HepG2 (cell line): ENCODE data around the gene CTDSP1. TPM values are rescaled to one million over a fixed set of nuclear protein-coding genes. Genes with fewer than 3 reads are reported as not detected.
A peak's percentile ranks its signal among the peaks of the same experiment; 100 is the strongest.

Experiments used
- BORCS8-MEF2B ChIP-seq: sonication (generic); formaldehyde crosslinking; IDR thresholded peaks from 2 replicates; pipeline ENCODE4 v1.8.0; 2022; ENCODE audit warnings: mild to moderate bottlenecking, missing genetic modification reagents
- BRCA1 ChIP-seq: sonication (generic); formaldehyde crosslinking; IDR thresholded peaks from 2 replicates; pipeline ENCODE4 v1.4.0; 2020; ENCODE audit warnings: missing genetic modification reagents
- BRD4 ChIP-seq: sonication (generic); formaldehyde crosslinking; IDR thresholded peaks from 2 replicates; pipeline ENCODE4 v1.4.0; 2020; ENCODE audit warnings: missing genetic modification reagents
- CCAR2 ChIP-seq: fragments of 200-400 bp; formaldehyde crosslinking; optimal IDR thresholded peaks from 2 replicates; pipeline ENCODE3; 2018; ENCODE audit warnings: low read depth, mild to moderate bottlenecking, low read length, moderate library complexity
- EEA1 ChIP-seq: sonication (generic); formaldehyde crosslinking; IDR thresholded peaks from 2 replicates; pipeline ENCODE4 v1.5.1; 2020; ENCODE audit warnings: mild to moderate bottlenecking, missing genetic modification reagents, borderline replicate concordance
- ETS1 ChIP-seq: sonication (generic); formaldehyde crosslinking; IDR thresholded peaks from 2 replicates; pipeline ENCODE4 v1.4.0; 2020; ENCODE audit warnings: missing genetic modification reagents
- FOXJ3 ChIP-seq: sonication (generic); formaldehyde crosslinking; IDR thresholded peaks from 2 replicates; pipeline ENCODE4 v1.4.0; 2020; ENCODE audit warnings: missing genetic modification reagents, mild to moderate bottlenecking, borderline replicate concordance
- FOXP1 ChIP-seq, 2 experiments: fragments of 450-650 bp in 1 of 2; IDR thresholded peaks; 2 replicates each; pipeline ENCODE4 v1.6.1; 2017 to 2018; ENCODE audit warnings: antibody characterized with exemption in 1 of 2
- HOXA5 ChIP-seq: sonication (generic); formaldehyde crosslinking; IDR thresholded peaks from 2 replicates; pipeline ENCODE4 v1.4.0; 2020; ENCODE audit warnings: missing genetic modification reagents
- IRF9 ChIP-seq: sonication (generic); formaldehyde crosslinking; IDR thresholded peaks from 2 replicates; pipeline ENCODE4 v1.8.0; 2022; ENCODE audit warnings: missing genetic modification reagents, mild to moderate bottlenecking, borderline replicate concordance
- MNT ChIP-seq: fragments of 450-650 bp; IDR thresholded peaks from 2 replicates; pipeline ENCODE4 v1.6.1; 2016
- MZF1 ChIP-seq: sonication (generic); formaldehyde crosslinking; IDR thresholded peaks from 2 replicates; pipeline ENCODE4 v1.8.1; 2023; ENCODE audit warnings: mild to moderate bottlenecking, missing genetic modification reagents, borderline replicate concordance
- SAFB2 ChIP-seq: sonication (generic); formaldehyde crosslinking; IDR thresholded peaks from 2 replicates; pipeline ENCODE4 v1.5.1; 2020; ENCODE audit warnings: missing genetic modification reagents, low read depth, mild to moderate bottlenecking, borderline replicate concordance
- SAP130 ChIP-seq: IDR thresholded peaks from 2 replicates; pipeline ENCODE4 v1.6.1; 2016; ENCODE audit warnings: low read depth
- ZBTB7A ChIP-seq: sonication (generic); formaldehyde crosslinking; IDR thresholded peaks from 2 replicates; pipeline ENCODE4 v1.8.0; 2022; ENCODE audit warnings: mild to moderate bottlenecking, missing genetic modification reagents
- ZBTB8A ChIP-seq: sonication (generic); formaldehyde crosslinking; IDR thresholded peaks from 2 replicates; pipeline ENCODE4 v1.4.0; 2020; ENCODE audit warnings: mild to moderate bottlenecking, low read depth, missing genetic modification reagents, borderline replicate concordance
- ZEB1 ChIP-seq: IDR thresholded peaks from 2 replicates; pipeline ENCODE4 v1.6.1; 2012; ENCODE audit warnings: mild to moderate bottlenecking, low read depth, inconsistent platforms; ENCODE audit not compliant: insufficient replicate concordance
- ZNF274 ChIP-seq: sonication (generic); formaldehyde crosslinking; IDR thresholded peaks from 2 replicates; pipeline ENCODE4 v1.5.1; 2020; ENCODE audit warnings: mild to moderate bottlenecking, missing genetic modification reagents
- ZNF331 ChIP-seq: sonication (generic); formaldehyde crosslinking; IDR thresholded peaks from 2 replicates; pipeline ENCODE4 v1.4.0; 2020; ENCODE audit warnings: missing genetic modification reagents
- ZNF34 ChIP-seq: sonication (generic); formaldehyde crosslinking; IDR thresholded peaks from 2 replicates; pipeline ENCODE4 v1.4.0; 2020; ENCODE audit warnings: mild to moderate bottlenecking, missing genetic modification reagents, borderline replicate concordance
- ZNF562 ChIP-seq: sonication (generic); formaldehyde crosslinking; IDR thresholded peaks from 2 replicates; pipeline ENCODE4 v1.8.0; 2022; ENCODE audit warnings: missing genetic modification reagents, borderline replicate concordance
- ZNF747 ChIP-seq: sonication (generic); formaldehyde crosslinking; IDR thresholded peaks from 2 replicates; pipeline ENCODE4 v1.8.1; 2023; ENCODE audit warnings: missing genetic modification reagents, mild to moderate bottlenecking, borderline replicate concordance
- ZNF878 ChIP-seq: sonication (generic); formaldehyde crosslinking; IDR thresholded peaks from 2 replicates; pipeline ENCODE4 v1.8.1; 2023; ENCODE audit warnings: mild to moderate bottlenecking, missing genetic modification reagents, moderate library complexity
- ZXDC ChIP-seq: sonication (generic); formaldehyde crosslinking; IDR thresholded peaks from 2 replicates; pipeline ENCODE4 v1.5.0; 2020; ENCODE audit warnings: mild to moderate bottlenecking, missing genetic modification reagents
- polyA plus RNA-seq, 8 experiments: library from polyadenylated mRNA; depleted of rRNA in 3 of 8; stranded (reverse) in 7 of 8; unstranded in 1 of 8; fragments of >200 nt; fragmentation: Illumina TruSeq in 4 of 8; extraction: Trizol in 4 of 8; gene quantifications; 2 replicates each; pipeline versions ENCODE4 v1.2.1 to v1.2.3, GENCODE V29; 2011 to 2016; ENCODE audit warnings: low read depth in 4 of 8, missing spikeins in 1 of 8, mixed read lengths in 1 of 8; ENCODE audit not compliant: insufficient read depth in 1 of 8
- total RNA-seq, 5 experiments: library from RNA; depleted of rRNA; stranded (reverse); fragments of >200 nt; fragmentation: Illumina TruSeq; extraction: Trizol; gene quantifications; 2 replicates each; pipeline ENCODE4 v1.2.3, GENCODE V29; 2016; ENCODE audit warnings: low read depth in 1 of 5

Gene CTDSP1
- total and polyA plus RNA-seq, 2 of the 13 experiments (the other 11 are each of a cell fraction or from before 2014, with no cell fraction given) = 91.0 to 268 TPM

GRCh38 chr2:218444692-218445357 is 45.2 kb downstream of the CTDSP1 start (continued):
- peak; percentile 77; the same call in 1 of the 2 replicates for TF ChIP-seq IRF9 (CRISPR knock-in tag)
- TF ChIP-seq ZBTB8A (CRISPR knock-in tag) = no peak; the same call in 1 of the 2 replicates
- TF ChIP-seq SAFB2 (CRISPR knock-in tag) = peak; percentile 86; the same call in 1 of the 2 replicates
- peak; percentile 54 for TF ChIP-seq MNT
- peak; percentile 96 for TF ChIP-seq ZNF878 (CRISPR knock-in tag)
- TF ChIP-seq ZEB1 = peak; percentile 93
- no peak for TF ChIP-seq EEA1 (CRISPR knock-in tag)
- peak; percentile 24; the same call in 1 of the 2 replicates for TF ChIP-seq ZXDC (CRISPR knock-in tag)
- TF ChIP-seq ETS1 = peak; percentile 32; the same call in 1 of the 2 replicates
- peak; percentile 58; the same call in 1 of the 2 replicates for TF ChIP-seq ZNF34 (CRISPR knock-in tag)
- no peak for TF ChIP-seq MZF1 (CRISPR knock-in tag)
- TF ChIP-seq ZBTB7A (CRISPR knock-in tag) = peak; percentile 72; the same call in 1 of the 2 replicates
- peak; percentile 69; the same call in 1 of the 2 replicates for TF ChIP-seq BRCA1 (CRISPR knock-in tag)
- no peak for TF ChIP-seq ZNF274 (CRISPR knock-in tag)
- TF ChIP-seq HOXA5 = peak; percentile 89
- TF ChIP-seq BRD4 (CRISPR knock-in tag) = no peak
- TF ChIP-seq FOXP1 (IDR thresholded peaks at IDR 0.05) = peak; percentile 89
- peak; percentile 97 for TF ChIP-seq FOXP1 (CRISPR knock-in tag; IDR thresholded peaks at IDR 0.05)
- TF ChIP-seq ZNF562 (CRISPR knock-in tag) = no peak
- peak; percentile 99 for TF ChIP-seq SAP130 (CRISPR knock-in tag)
- peak; percentile 91 for TF ChIP-seq BORCS8-MEF2B (CRISPR knock-in tag)
- TF ChIP-seq ZNF747 (CRISPR knock-in tag) = peak; percentile 98
- TF ChIP-seq ZNF331 (CRISPR knock-in tag) = peak; percentile 99
- peak; percentile 83 for TF ChIP-seq CCAR2
- TF ChIP-seq FOXJ3 (CRISPR knock-in tag) = peak; percentile 97
